ENCODE measurements around the gene LAP3. TPM values are rescaled to one million over a fixed set of nuclear protein-coding genes. Genes with fewer than 3 reads are reported as not detected.
"Not testable (repeated sequence)": the region's sequence is repeated elsewhere in the genome, so short reads cannot be mapped to it uniquely, and the experiment has no call there.

LAP3 gene
- polyA plus RNA-seq (2012; ENCODE audit: insufficient read depth, insufficient read length): 99.6 TPM

GRCh38 chr4:17576932-17577664, at the start of gene LAP3:
TSS of gene LAP3 (plus strand) at chr4:17577198. CDS start at chr4:17577466, 268 bp downstream.
- peak; percentile 90 for DNase-seq (ENCODE audit: low read depth, low spot score)
- peak within 1 kb of the TSS; percentile 75 for H3K4me3 ChIP-seq (ENCODE audit: low read length)

- no peak overlapping the region for H3K4me3 ChIP-seq (ENCODE audit: low read length)
- no peak for DNase-seq (ENCODE audit: low read depth, low spot score)
Observed at GRCh38 chr4:17528551-17529165, 48.3 kb upstream of the LAP3 start.

- no peak overlapping the region for H3K4me3 ChIP-seq (ENCODE audit: low read length)
- DNase-seq (ENCODE audit: low read depth, low spot score): no peak
Observed at GRCh38 chr4:17531538-17532285, 45.3 kb upstream of the LAP3 start.

GRCh38 chr4:17534705-17535104, 42.3 kb upstream of the LAP3 start:
- H3K4me3 ChIP-seq (ENCODE audit: low read length): no peak overlapping the region
- no peak for DNase-seq (ENCODE audit: low read depth, low spot score)

- H3K4me3 ChIP-seq (ENCODE audit: low read length): no peak overlapping the region
- no peak for DNase-seq (ENCODE audit: low read depth, low spot score)
Observed at GRCh38 chr4:17535242-17535641, 41.8 kb upstream of the LAP3 start.

- no peak overlapping the region for H3K4me3 ChIP-seq (ENCODE audit: low read length)
- DNase-seq (ENCODE audit: low read depth, low spot score): no peak
Observed at GRCh38 chr4:17535906-17536305, 41.1 kb upstream of the LAP3 start.

- not testable (repeated sequence) for DNase-seq (ENCODE audit: low read depth, low spot score); H3K4me3 ChIP-seq (ENCODE audit: low read length)
Observed at GRCh38 chr4:17537060-17537459, 39.9 kb upstream of the LAP3 start.

- DNase-seq (ENCODE audit: low read depth, low spot score): no peak
- no peak overlapping the region for H3K4me3 ChIP-seq (ENCODE audit: low read length)
Observed at GRCh38 chr4:17544205-17544604, 32.8 kb upstream of the LAP3 start.

GRCh38 chr4:17544831-17545234, 32.2 kb upstream of the LAP3 start:
- DNase-seq (ENCODE audit: low read depth, low spot score): no peak
- no peak overlapping the region for H3K4me3 ChIP-seq (ENCODE audit: low read length)

- H3K4me3 ChIP-seq (ENCODE audit: low read length): no peak overlapping the region
- DNase-seq (ENCODE audit: low read depth, low spot score): no peak
Observed at GRCh38 chr4:17545374-17546140, 31.4 kb upstream of the LAP3 start.

GRCh38 chr4:17546222-17546621, 30.8 kb upstream of the LAP3 start:
- no peak for DNase-seq (ENCODE audit: low read depth, low spot score)
- no peak overlapping the region for H3K4me3 ChIP-seq (ENCODE audit: low read length)

GRCh38 chr4:17546678-17547077, 30.3 kb upstream of the LAP3 start:
- no peak overlapping the region for H3K4me3 ChIP-seq (ENCODE audit: low read length)
- no peak for DNase-seq (ENCODE audit: low read depth, low spot score)

- no peak overlapping the region for H3K4me3 ChIP-seq (ENCODE audit: low read length)
- DNase-seq (ENCODE audit: low read depth, low spot score): no peak
Observed at GRCh38 chr4:17550549-17550948, 26.4 kb upstream of the LAP3 start.

GRCh38 chr4:17552427-17552826, 24.6 kb upstream of the LAP3 start:
- DNase-seq (ENCODE audit: low read depth, low spot score): peak; percentile 17
- no peak overlapping the region for H3K4me3 ChIP-seq (ENCODE audit: low read length)

GRCh38 chr4:17554568-17554967, 22.4 kb upstream of the LAP3 start:
- no peak overlapping the region for H3K4me3 ChIP-seq (ENCODE audit: low read length)
- no peak for DNase-seq (ENCODE audit: low read depth, low spot score)

GRCh38 chr4:17556498-17556897, 20.5 kb upstream of the LAP3 start:
- DNase-seq (ENCODE audit: low read depth, low spot score): no peak
- H3K4me3 ChIP-seq (ENCODE audit: low read length): no peak overlapping the region

GRCh38 chr4:17557880-17558279, 19.1 kb upstream of the LAP3 start:
- H3K4me3 ChIP-seq (ENCODE audit: low read length): no peak overlapping the region
- no peak for DNase-seq (ENCODE audit: low read depth, low spot score)

GRCh38 chr4:17558941-17559708, 17.9 kb upstream of the LAP3 start:
- DNase-seq (ENCODE audit: low read depth, low spot score): no peak
- H3K4me3 ChIP-seq (ENCODE audit: low read length): no peak overlapping the region

GRCh38 chr4:17559709-17560048, 17.3 kb upstream of the LAP3 start:
- H3K4me3 ChIP-seq (ENCODE audit: low read length): no peak overlapping the region
- no peak for DNase-seq (ENCODE audit: low read depth, low spot score)

Data from Jurkat, Clone E6-1 (cell line).